HG03139 (cell line): ENCODE results near the gene GXYLT1.
"Not testable (repeated sequence)": the region's sequence is repeated elsewhere in the genome, so short reads cannot be mapped to it uniquely, and the experiment has no call there.

Source experiments
- ATAC-seq: cut with Tn5 transposase; IDR thresholded peaks from one replicate; pipeline ENCODE4 v1.9.1; 2021; ENCODE audit not compliant: unreplicated experiment

Gene GXYLT1, protein sequence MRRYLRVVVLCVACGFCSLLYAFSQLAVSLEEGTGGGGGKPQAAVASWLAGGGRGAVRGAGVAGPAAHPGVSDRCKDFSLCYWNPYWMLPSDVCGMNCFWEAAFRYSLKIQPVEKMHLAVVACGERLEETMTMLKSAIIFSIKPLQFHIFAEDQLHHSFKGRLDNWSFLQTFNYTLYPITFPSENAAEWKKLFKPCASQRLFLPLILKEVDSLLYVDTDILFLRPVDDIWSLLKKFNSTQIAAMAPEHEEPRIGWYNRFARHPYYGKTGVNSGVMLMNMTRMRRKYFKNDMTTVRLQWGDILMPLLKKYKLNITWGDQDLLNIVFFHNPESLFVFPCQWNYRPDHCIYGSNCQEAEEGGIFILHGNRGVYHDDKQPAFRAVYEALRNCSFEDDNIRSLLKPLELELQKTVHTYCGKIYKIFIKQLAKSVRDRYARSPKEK

DNA sequence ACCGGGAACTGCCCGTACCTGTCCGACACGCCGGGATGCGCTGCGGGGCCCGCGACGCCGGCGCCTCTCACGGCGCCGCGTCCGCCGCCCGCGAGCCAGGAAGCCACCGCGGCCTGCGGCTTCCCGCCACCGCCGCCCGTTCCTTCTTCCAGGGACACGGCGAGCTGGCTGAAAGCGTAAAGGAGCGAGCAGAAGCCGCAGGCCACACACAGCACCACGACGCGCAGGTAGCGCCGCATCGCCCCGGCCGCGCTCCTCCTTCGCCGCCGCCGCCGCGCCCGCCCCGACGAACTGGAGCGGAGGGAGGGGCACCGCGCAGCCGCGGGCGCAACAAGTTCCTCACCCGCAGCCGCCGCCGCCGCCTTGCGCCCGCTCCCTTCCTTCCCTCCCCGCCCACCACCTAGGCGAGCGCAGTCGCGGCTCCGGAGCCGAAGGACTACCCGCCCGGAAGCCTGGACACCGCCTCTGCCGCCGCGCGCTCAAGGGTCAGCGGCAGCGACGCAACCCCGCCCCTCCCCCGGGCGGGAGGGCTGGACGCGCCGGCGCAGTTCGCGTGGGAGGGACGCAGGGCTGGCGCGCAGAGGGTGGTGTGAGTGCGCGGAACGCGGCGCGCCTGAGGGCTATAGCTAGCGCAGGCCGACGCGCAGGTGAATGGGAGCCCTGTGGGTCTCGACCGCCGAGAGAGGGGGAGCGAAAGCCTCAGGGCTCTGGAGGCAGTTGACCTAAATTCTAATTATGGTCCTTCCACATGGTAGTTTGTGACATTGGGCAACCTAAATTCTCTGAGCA is at the start of gene GXYLT1:
Gene GXYLT1, minus strand, starts transcription at position 467 of the 789 bp plus-strand sequence. Its CDS starts 228 bp downstream, at position 239.
- peak; percentile 95 for ATAC-seq

GRCh38 chr12:42192686-42193085 is 48.0 kb upstream of the GXYLT1 start:
- ATAC-seq, result no peak

DNA sequence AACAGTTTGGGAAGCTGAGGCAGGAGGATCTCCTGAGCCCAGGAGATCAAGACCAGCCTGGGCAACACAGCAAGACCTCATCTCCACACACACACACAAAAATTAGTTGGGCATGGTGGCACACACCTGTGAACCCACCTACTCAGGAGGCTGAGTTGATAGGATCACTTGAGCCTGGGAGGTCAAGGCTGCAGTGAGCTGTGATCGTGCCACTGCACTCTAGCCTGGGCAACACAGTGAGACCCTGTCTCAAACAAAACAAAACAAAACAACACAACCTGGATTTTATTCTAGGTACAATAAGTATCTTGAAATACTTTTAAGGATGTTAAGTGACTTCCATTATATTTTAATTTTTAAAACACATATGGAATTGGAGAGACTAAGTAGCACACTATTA is 47.6 kb upstream of the GXYLT1 start:
- ATAC-seq, result no peak

GRCh38 chr12:42190376-42190775 is 45.7 kb upstream of the GXYLT1 start:
- no peak for ATAC-seq

DNA sequence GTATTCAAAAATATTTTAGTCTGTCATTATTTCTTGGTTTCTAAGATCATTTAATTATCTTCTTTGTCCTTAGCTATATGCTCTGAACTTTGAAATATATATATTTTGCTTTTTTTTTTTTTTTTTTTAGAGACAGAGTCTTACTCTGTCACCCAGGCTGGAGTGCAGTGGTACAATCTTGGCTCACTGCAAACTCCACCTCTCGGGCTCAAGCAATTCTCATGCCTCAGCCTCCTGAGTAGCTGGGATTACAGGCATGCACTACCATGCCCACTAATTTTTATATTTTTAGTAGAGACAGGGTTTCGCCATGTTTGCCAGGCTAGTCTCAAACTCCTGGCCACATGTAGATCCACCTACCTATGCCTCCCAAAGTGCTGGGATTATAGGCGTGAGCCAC is 43.6 kb upstream of the GXYLT1 start:
- not testable (repeated sequence) for ATAC-seq

GRCh38 chr12:42187799-42188198 is 43.1 kb upstream of the GXYLT1 start:
- no peak for ATAC-seq

- ATAC-seq, result no peak
Observed at GRCh38 chr12:42186793-42187192, 42.1 kb upstream of the GXYLT1 start.

- no peak for ATAC-seq
Observed at GRCh38 chr12:42182394-42182793, 37.7 kb upstream of the GXYLT1 start.

- no peak for ATAC-seq
Observed at GRCh38 chr12:42180990-42181596, 36.4 kb upstream of the GXYLT1 start.

DNA sequence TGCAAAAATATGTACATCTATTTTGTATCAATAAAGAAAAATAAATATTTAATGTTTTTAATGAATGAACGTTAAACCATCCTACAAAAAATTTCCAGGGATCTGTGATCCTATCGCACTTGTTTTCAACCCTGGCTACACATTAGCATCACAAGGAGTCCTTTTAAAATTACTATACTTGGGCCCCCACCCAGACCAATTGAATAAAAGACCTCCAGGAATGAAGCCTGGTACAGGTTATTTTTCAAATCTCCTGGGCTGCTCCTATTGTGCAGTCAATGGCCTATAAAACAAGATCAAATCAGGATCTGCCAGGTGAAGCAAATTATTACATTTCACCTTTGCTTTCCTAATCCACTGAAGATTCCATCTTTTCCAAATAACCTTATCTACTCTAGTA is 33.4 kb upstream of the GXYLT1 start:
- ATAC-seq, result no peak

DNA sequence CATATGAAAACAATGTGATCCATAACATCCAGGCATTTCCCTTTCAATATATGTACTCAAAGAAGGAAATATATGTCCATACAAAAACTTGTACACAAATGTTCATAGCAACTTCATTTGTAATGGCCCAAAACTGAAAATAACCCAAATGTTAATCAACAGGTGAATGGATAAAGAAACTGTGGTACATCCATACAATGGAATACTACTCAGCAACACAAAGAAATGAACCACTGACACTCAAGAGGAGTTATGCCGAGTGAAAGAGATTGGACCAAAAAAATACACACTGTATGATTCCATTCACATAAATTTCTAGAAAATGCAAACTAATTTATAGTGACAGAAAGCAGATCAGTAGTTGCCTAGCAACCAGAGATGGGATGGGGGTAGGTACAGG is 30.3 kb upstream of the GXYLT1 start:
- no peak for ATAC-seq

GRCh38 chr12:42173961-42174521 is 29.4 kb upstream of the GXYLT1 start:
- ATAC-seq, result no peak

DNA sequence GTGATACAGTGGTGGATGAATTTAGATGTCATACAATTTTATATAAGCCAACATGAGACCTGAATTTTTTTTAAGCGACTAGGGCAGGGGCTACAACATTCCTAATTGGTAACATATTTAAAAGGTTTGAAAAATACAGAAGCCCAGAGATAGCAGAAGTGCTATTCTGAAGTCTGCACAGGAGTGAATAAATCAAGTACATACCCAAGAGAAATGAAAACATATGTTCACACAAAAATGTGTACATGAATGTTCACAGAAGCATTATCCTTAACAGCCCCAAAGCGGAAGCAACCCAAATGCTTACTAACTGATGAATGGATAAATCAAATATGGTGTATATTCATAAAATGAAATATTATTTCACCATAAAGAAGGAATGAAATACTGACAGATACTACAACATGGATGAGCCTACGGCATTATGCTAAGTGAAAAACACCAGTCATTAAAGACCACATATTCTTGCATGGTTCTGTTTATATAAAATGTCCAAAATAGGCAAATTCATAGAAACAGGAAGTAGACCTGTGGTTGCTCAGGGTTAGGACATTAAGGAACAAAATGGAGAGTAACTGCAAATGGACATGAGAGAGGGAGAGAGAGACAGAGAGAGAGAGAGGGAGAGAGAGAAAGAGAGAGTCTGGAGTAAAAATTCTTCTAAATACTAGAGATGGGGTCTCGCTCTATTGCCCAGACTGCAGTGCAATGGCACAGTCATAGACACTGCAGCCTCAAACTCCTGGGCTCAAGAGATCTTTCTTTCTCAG is 28.0 kb upstream of the GXYLT1 start:
- ATAC-seq, result no peak

- no peak for ATAC-seq
Observed at GRCh38 chr12:42167711-42168110, 23.0 kb upstream of the GXYLT1 start.

DNA sequence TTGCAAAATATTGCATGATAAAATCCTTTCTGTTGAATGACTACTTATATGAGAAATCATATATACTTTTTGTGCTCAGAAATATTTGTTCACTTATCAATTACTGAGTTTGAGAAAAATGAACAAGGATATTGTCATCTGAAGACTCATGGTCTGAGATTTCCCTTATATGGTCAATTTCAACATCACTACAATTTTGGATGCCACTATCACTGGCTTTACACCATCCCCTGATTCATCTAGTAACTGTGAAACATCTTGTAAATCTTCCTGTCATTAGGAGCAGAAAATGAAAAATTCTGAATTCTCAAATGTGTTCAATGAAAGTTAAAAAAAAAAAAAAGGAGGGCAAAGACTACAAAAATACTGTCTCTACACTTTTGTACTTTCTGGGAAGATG is 21.8 kb upstream of the GXYLT1 start:
- no peak for ATAC-seq

DNA sequence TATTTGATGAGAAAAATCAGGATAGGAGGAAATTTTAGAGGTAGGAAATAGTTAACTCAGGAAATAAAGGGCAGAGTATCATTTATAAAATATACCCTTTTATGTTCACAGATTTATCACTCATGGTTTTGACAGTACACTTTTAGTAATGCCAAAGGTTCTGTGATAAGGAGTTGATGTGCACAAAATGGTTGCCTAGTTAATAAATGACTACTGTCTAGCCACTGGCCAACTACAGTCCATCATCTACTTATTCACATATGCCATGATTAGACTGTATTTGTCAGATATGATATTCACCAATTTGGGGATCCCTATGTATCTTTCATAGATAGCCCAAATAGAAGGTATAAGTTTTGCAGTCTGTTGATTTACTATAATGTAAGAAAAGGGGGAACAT is 19.2 kb upstream of the GXYLT1 start:
- ATAC-seq, result no peak

DNA sequence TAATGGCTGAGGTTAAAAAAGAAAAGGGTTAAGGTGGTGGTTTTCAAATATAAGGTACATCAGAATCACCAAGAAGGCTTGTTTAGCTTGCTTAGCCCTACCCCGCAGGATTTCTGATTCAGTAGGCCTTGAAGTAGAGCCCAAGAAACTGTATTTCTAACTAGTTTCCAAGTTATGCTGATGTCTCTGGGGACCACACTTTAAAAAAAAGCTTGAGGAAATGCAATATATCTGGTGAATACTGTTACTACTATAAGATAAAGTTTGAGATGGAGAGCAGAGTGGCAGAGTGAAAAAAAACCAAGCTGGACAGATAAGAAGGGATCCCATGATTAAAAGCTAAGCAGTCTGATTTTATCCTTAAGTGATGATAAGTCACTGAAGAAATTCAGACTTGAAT is 18.3 kb upstream of the GXYLT1 start:
- no peak for ATAC-seq

- no peak for ATAC-seq
Observed at GRCh38 chr12:42162193-42162592, 17.5 kb upstream of the GXYLT1 start.

DNA sequence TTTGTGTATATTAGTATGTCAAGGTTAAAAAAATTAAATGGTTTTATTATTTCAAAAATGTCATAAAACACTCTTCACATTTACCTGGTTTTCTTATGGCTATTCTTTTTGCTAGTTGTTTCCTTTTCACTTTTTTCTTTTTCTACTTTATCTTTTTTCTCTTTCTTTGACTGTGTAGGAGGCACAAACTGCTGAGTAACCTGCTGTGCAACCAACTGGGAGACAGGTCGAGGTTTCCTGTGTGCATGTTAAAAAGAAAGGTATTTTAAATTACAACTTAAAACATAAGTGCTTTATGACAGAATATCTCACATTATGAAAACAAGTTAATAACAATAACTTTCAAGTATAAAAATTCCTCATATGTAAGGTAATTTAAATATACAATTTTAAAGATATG is 16.9 kb upstream of the GXYLT1 start:
- no peak for ATAC-seq

DNA sequence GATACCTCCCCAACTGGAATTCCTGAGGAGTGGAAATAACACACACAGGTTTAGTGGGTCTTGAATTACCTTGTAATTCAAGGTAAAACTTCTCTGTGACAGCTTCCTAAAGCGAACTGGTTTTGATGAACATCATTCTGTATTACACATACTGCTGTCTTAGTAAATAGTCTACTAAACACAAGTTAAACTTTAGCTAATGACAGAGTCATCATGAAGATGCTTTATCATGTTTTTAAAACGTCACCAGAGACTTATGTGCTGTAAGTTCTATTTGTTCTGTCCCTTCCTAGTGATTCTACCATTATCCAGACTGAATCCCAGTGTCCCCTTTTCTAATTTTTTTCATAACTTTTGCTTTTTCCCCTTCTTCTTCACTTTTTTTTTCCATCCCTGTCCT is 11.6 kb upstream of the GXYLT1 start:
- ATAC-seq, result no peak
